Loucy (cell line): ENCODE data around the gene MICAL3.

Experiments
- CTCF ChIP-seq: fragments of 200-600 bp; sonication (generic); conservative IDR thresholded peaks from 2 replicates; pipeline ENCODE4 v1.5.1; 2014; ENCODE audit warnings: mild to moderate bottlenecking, antibody characterized with exemption, low read length
- EZH2phosphoT487 ChIP-seq: fragments of 200-600 bp; IDR thresholded peaks from 2 replicates; pipeline ENCODE4 v1.6.1; 2018; ENCODE audit warnings: antibody characterized with exemption, mild to moderate bottlenecking, moderate library complexity, borderline replicate concordance

- TF ChIP-seq CTCF, result no peak
- TF ChIP-seq EZH2phosphoT487, result no peak
Observed at GRCh38 chr22:17925431-17925841, 98.9 kb downstream of the MICAL3 start.
